ENCODE measurements around the gene HTR1E. TPM values are rescaled to one million over a fixed set of nuclear protein-coding genes. Genes with fewer than 3 reads are reported as not detected.

The HTR1E gene
- total RNA-seq, 1 experiment from 2014 or later, result not detected

Small RNAs within 50 kb of the gene (small RNA-seq; reads per million reads assigned to genes)
- gene AL157777.2, result 0 reads per million in 2 experiments
- gene MTHFD2P2, result 0 reads per million in 2 experiments

Other genes with a start within 250 kb of the HTR1E start
- gene CGA, start 157.6 kb downstream of the HTR1E start, total RNA-seq (2014; rRNA removed; shearing (Covaris generic)), result 0.67 TPM in 1 of 2 replicates, not detected in the other
- gene ZNF292, start 218.0 kb downstream of the HTR1E start, total RNA-seq (2014; rRNA removed; shearing (Covaris generic)), result 7.2 and 8.5 TPM in 2 replicates

Measured in NCI-H460 (cell line).